ENCODE data around the gene KCNG4. TPM values are rescaled to one million over a fixed set of nuclear protein-coding genes. Genes with fewer than 3 reads are reported as not detected.

The KCNG4 gene
- total RNA-seq, 1 donor from 2014 or later: not detected

GRCh38 chr16:84234321-84235241 lies 5.2 kb downstream of the KCNG4 start:
- H3K4me2 ChIP-seq: no peak overlapping the region
- Mint-ChIP-seq H3K27me3 (ENCODE audit: insufficient read depth, low read depth) (peaks cover 5% of the 10 kb centered on the region), H3K4me1 (peaks cover 24% of the 10 kb centered on the region), H3K9me3 (no peaks in the 10 kb centered on the region), H3K4me3 (no peak overlapping the region), H3K36me3 (no peaks in the 10 kb centered on the region), H3K27ac (peak overlapping the region; percentile 77)
- no peak overlapping the region for H3K27ac ChIP-seq
- H4K20me1 ChIP-seq (ENCODE audit: low read depth): no peaks in the 10 kb centered on the region
- H2AFZ ChIP-seq (replicated peaks): peak overlapping the region; percentile 93
- TF ChIP-seq CTCF (IDR thresholded peaks at IDR 0.05) (no peak), EZH2phosphoT487 (IDR thresholded peaks at IDR 0.05) (no peak), EZH2 (IDR thresholded peaks at IDR 0.05) (no peak)
- no peaks in the 10 kb centered on the region for H3K9me3 ChIP-seq (ENCODE audit: low read depth)
- DNase-seq (ENCODE audit: low spot score): no peak
- H3K9ac ChIP-seq: no peak overlapping the region
- no peaks in the 10 kb centered on the region for H3K27me3 ChIP-seq
- H3K4me3 ChIP-seq: no peak overlapping the region
- H3F3A ChIP-seq (ENCODE audit: low read depth): peaks cover 3% of the 10 kb centered on the region
- H3K79me2 ChIP-seq (ENCODE audit: low read depth): no peaks in the 10 kb centered on the region
- H3K36me3 ChIP-seq: no peaks in the 10 kb centered on the region
- H3K4me1 ChIP-seq: no peaks in the 10 kb centered on the region

- H3K27ac Mint-ChIP-seq: no peak overlapping the region
- no peak overlapping the region for H3K9ac ChIP-seq
- no peak overlapping the region for H3K4me2 ChIP-seq
Measured at GRCh38 chr16:84233748-84234147, 6.1 kb downstream of the KCNG4 start.

GRCh38 chr16:84232969-84233368 lies 6.8 kb downstream of the KCNG4 start:
- Histone ChIP-seq H3K4me1 (no peaks in the 10 kb centered on the region), H3K9me3 (ENCODE audit: low read depth) (no peaks in the 10 kb centered on the region), H3K27me3 (no peaks in the 10 kb centered on the region), H3K36me3 (no peaks in the 10 kb centered on the region), H3K4me3 (no peak overlapping the region), H3K9ac (no peak overlapping the region), H2AFZ (replicated peaks) (no peak overlapping the region), H4K20me1 (ENCODE audit: low read depth) (no peaks in the 10 kb centered on the region), H3F3A (ENCODE audit: low read depth) (peaks cover 4% of the 10 kb centered on the region), H3K79me2 (ENCODE audit: low read depth) (no peaks in the 10 kb centered on the region), H3K27ac (no peak overlapping the region), H3K4me2 (no peak overlapping the region)
- Mint-ChIP-seq H3K27me3 (ENCODE audit: insufficient read depth, low read depth) (peaks cover 11% of the 10 kb centered on the region), H3K4me1 (peaks cover 30% of the 10 kb centered on the region), H3K27ac (no peak overlapping the region), H3K36me3 (no peaks in the 10 kb centered on the region), H3K4me3 (no peak overlapping the region), H3K9me3 (no peaks in the 10 kb centered on the region)
- DNase-seq (ENCODE audit: low spot score): no peak
- TF ChIP-seq EZH2 (IDR thresholded peaks at IDR 0.05) (no peak), EZH2phosphoT487 (IDR thresholded peaks at IDR 0.05) (no peak), CTCF (IDR thresholded peaks at IDR 0.05) (no peak)

More at GRCh38 chr16:84233748-84234147, 6.1 kb downstream of the KCNG4 start:
- H3K27ac ChIP-seq: no peak overlapping the region
- H3F3A ChIP-seq (ENCODE audit: low read depth): peaks cover 4% of the 10 kb centered on the region
- no peaks in the 10 kb centered on the region for H3K4me1 ChIP-seq
- peaks cover 9% of the 10 kb centered on the region for H3K27me3 Mint-ChIP-seq (ENCODE audit: insufficient read depth, low read depth)
- H3K79me2 ChIP-seq (ENCODE audit: low read depth): no peaks in the 10 kb centered on the region
- DNase-seq (ENCODE audit: low spot score): no peak
- H2AFZ ChIP-seq (replicated peaks): no peak overlapping the region
- no peak overlapping the region for H3K4me3 ChIP-seq
- H3K27me3 ChIP-seq: no peaks in the 10 kb centered on the region
- no peaks in the 10 kb centered on the region for H3K9me3 Mint-ChIP-seq
- H3K4me1 Mint-ChIP-seq: peaks cover 24% of the 10 kb centered on the region
- no peaks in the 10 kb centered on the region for H3K36me3 Mint-ChIP-seq
- no peaks in the 10 kb centered on the region for H4K20me1 ChIP-seq (ENCODE audit: low read depth)
- no peak overlapping the region for H3K4me3 Mint-ChIP-seq
- H3K36me3 ChIP-seq: no peaks in the 10 kb centered on the region
- TF ChIP-seq EZH2 (IDR thresholded peaks at IDR 0.05) (no peak), CTCF (IDR thresholded peaks at IDR 0.05) (no peak), EZH2phosphoT487 (IDR thresholded peaks at IDR 0.05) (no peak)
- H3K9me3 ChIP-seq (ENCODE audit: low read depth): no peaks in the 10 kb centered on the region

Data from neural progenitor cell (in vitro differentiated cells).